Transverse colon (tissue), 4 donors: Measurements from ENCODE around the gene PLEKHA7.

Experiments
- CTCF ChIP-seq, 5 experiments: fragments of 200-600 bp in 3 of 5; fragments of 450-650 bp in 2 of 5; sonication (generic) in 3 of 5; IDR thresholded peaks; 1 replicate in 2 of 5; 2 replicates in 3 of 5; pipeline ENCODE4 v1.5.1; 2016 to 2017; ENCODE audit warnings: antibody characterized with exemption in 5 of 5, inconsistent platforms in 3 of 5, mild to moderate bottlenecking in 2 of 5, moderate library complexity in 1 of 5
- EP300 ChIP-seq: sonication (generic); formaldehyde crosslinking; IDR thresholded peaks from one replicate; pipeline ENCODE4 v1.6.1; 2017; ENCODE audit warnings: antibody characterized with exemption, low read depth
- POLR2A ChIP-seq: fragments of 450-650 bp; IDR thresholded peaks from one replicate; pipeline ENCODE4 v1.6.1; 2016; ENCODE audit warnings: antibody characterized with exemption, mild to moderate bottlenecking, moderate library complexity
- POLR2AphosphoS5 ChIP-seq, 3 donors: sonication (generic); formaldehyde crosslinking; IDR thresholded peaks; one replicate each; pipeline ENCODE4 v1.6.1; 2016; ENCODE audit warnings: antibody characterized with exemption in 3 of 3

DNA sequence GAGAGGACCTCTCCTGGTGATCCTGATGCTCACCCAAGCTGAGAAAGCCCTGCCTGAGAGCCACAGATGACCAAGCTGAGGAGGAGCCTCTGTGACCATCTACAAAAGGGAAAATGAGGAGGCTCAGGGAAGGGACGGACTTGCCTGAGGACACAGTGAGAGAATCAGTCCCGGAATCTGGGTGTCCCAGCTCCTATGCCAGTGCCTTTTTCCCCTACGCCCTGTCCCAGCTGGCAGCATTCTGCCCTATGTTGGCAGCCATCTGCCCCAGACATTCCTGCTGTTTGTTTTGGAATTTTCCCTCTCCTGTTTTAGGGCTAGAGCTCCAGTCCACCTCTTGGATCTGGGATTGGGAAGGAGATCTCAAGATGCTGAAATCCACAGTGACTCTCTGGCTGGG, 221.2 kb downstream of the PLEKHA7 start:
- TF ChIP-seq CTCF (IDR thresholded peaks at IDR 0.05), result no peak
- no peak for TF ChIP-seq EP300
- TF ChIP-seq POLR2A, result no peak
- no peak for TF ChIP-seq POLR2AphosphoS5 (IDR thresholded peaks at IDR 0.05)
